Uterus (tissue), 2 donors: Measurements from ENCODE around the gene PPP3CA.

Experiments
- CTCF ChIP-seq, 4 experiments: fragments of 200-600 bp in 2 of 4; fragments of 450-650 bp in 2 of 4; sonication (generic) in 2 of 4; IDR thresholded peaks; one replicate each; pipeline ENCODE4 v1.5.1; 2016 to 2019; ENCODE audit warnings: antibody characterized with exemption in 4 of 4, mild to moderate bottlenecking in 2 of 4, moderate library complexity in 1 of 4
- POLR2A ChIP-seq, 2 donors: fragments of 450-650 bp; IDR thresholded peaks; one replicate each; pipeline ENCODE4 v1.6.1; 2016; ENCODE audit warnings: antibody characterized with exemption in 2 of 2, mild to moderate bottlenecking in 1 of 2, moderate library complexity in 1 of 2

- TF ChIP-seq CTCF (IDR thresholded peaks at IDR 0.05) (no peak), POLR2A (IDR thresholded peaks at IDR 0.05) (no peak)
Observed at GRCh38 chr4:101238706-101239105, 108.6 kb downstream of the PPP3CA start.
